ENCODE results near the gene PPP1R16B.
"Not testable (repeated sequence)": the region's sequence is repeated elsewhere in the genome, so short reads cannot be mapped to it uniquely, and the experiment has no call there.

The PPP1R16B gene

DNA sequence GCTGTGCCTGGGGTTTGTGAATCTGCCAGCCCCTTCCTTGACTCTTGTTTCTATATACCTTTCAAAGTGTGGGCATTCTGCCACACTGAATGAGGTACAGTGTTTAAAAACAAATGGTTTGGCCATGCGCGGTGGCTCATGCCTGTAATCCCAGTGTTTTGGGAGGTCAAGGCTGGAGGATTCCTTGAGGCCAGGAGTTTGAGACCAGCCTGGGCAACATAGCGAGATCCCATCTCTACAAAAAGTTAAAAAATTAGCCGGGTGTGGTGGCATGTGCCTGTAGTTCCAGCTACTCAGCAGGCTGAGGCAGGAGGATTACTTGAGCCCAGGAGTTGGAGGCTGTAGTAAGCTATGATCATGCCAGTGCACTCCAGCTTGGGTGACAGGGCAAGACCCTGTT, 126.5 kb downstream of the PPP1R16B start:
- DNase-seq = no peak

DNA sequence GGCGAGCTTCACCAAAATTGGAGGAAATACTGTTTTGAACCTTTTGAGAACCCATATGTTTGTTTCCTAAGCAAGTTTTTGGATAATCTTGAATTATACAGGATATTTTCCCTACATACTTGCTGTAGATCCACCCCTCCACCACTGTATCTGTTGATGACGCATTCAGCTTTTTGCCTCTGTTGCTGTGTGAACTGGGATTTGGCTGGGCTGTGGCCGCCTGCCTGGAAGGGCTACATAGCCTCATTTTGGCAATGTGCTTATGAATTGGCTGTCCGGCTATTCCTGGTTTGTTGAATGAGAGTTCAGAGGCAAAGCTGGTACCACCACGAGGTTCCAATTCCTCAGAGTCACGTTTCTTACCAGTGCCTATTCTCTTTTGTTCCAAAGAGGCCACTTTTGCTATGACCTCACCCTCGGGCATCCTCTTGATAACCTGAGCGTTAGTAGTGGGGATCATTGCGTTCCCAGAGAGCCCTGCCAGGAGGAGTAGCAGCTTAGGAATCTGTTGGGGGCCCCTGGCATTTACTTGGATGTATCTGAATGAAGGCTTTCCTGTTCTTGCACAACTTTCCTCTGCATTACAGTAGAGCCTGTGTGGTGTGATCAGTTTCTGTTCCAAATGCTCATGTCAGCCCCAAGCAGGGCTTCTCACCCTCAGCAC, 127.1 kb downstream of the PPP1R16B start:
- no peak for DNase-seq

DNA sequence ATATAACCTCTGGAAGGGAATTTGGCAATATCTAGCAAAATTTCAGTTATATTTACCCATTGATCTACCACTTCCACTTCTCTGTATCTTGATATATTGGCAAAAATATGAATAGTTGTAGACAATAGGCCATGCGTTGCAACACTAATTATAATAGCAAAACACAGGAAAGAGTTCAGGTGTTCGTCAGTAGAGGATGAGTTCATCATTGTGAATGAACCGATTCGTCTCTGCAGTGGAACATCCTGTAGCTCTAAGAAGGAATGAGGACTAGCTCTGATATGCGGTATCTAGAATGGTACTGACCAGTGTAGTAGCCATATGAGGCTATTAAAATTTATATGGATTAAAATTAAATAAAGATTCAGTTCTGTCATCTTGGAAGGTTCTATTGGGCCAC, 129.0 kb downstream of the PPP1R16B start:
- no peak for DNase-seq

DNA sequence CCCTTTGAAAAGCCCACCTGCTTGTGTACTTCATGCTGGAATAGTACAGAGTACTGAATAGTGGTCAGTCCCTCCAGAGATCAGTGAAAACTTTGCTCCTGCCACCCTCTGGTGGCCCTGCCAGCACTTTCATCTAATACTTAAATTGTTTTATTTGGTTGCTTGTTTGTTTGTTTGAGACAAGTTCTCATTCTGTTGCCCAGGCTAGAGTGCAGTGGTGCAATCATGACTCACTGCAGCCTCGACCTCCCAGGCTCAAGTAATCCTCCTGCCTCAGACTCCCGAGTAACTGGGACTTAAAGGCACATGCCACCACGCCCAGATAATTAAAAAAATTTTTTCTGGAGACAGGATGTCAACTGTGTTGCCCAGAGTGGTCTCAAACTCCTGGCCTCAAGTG, 129.8 kb downstream of the PPP1R16B start:
- no peak for DNase-seq

DNA sequence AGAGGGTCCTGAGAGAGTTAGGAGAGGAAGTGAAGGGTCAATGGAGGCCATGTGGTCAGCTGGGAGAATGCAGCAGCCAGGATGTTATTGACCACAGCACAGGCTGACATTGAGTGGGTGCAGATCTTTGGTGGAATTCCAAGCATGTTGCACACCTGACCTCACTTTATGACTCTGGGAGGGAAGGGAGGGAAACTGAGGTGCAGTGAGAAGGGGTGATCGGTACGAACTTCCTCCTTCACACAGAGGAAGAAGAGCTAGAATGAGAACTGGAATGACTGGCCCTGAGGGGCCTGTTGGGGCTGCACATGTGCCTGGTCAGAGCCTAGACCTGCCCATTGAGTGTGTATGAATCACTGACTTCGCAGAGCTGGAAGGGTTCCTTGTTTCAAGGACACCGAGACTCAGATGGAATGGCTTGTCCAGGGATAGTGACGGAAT, 130.5 kb downstream of the PPP1R16B start:
- no peak for DNase-seq

DNA sequence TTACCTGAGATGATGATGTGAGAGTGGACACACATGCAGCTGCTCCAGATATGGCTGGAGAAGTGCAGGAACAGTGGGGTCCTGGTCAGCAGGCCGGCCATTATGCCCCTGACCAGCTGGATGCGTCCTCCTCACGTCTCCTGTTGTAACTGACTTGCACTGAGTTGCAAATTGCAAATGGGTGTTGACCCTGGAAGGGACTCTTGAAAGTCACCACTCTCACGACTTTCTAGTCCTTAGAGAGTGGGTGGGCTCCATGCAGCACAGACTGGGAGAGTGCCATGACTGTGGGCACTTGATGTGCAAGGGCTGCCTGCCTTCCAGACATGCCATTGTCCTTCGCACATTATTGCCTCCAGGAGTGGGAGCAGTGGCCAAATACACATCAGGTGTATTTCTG, 131.5 kb downstream of the PPP1R16B start:
- no peak for DNase-seq

DNA sequence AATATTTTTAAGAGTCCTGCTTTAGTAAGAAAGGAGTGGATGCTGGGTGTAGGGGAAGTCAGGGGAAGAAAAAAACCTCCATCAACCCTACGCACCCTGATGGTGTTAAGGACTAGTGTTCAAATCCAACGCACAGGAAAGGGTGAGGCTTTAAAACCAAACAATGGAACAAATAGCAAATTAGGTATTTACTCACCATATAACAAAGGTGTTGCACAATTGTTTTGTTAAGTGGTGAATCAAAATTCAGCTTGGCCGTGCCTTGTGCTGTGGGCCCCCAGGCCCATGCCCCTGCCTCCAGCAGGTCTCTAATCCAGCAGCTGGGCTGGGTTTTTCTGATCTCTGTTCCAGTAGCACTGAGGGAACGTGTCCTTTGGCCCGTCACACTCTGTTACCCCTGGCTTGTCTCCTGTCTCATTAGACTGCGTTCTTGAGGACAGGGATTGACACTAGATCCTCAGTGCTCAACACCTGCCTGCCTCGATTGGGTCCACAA, 132.5 kb downstream of the PPP1R16B start:
- DNase-seq = no peak

DNA sequence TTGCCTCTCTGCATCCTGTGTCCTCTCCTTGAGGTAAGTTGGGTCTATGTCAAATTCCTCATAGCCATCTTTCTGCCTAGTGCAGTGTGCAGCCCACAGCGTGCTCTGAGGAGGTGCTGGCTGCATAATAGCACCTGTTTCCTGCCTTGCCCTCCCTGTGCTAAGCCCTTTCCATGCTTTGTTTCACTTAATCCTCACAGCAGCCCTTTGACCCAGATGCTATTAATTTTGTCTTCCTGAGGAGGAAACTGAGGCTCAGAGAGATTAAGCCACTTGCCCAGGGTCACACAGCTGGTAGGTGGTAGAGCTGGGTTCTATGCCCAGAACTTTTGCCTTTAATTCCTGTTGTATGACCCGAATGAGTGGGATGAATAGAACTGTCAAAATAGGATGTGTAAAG, 134.2 kb downstream of the PPP1R16B start:
- no peak for DNase-seq

DNA sequence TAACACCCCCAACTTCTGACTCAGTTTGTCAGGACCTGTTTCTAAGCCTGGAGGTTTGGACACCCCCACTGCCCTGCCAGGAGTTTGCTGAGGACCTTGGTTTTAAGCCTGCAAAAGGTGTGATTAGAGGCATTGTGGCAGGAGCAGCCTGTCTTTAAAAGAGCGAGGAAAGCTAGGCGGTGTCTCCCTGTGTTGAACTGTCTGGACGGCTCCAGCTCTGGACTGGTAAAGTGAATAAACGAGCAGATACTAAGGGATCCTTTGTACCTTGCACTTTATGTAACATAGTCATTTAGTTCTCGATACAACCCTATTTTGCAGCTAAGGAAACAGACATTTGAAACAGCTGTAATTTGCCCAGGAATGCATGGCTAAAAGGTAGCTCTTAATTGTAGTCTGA, 135.1 kb downstream of the PPP1R16B start:
- no peak for DNase-seq

DNA sequence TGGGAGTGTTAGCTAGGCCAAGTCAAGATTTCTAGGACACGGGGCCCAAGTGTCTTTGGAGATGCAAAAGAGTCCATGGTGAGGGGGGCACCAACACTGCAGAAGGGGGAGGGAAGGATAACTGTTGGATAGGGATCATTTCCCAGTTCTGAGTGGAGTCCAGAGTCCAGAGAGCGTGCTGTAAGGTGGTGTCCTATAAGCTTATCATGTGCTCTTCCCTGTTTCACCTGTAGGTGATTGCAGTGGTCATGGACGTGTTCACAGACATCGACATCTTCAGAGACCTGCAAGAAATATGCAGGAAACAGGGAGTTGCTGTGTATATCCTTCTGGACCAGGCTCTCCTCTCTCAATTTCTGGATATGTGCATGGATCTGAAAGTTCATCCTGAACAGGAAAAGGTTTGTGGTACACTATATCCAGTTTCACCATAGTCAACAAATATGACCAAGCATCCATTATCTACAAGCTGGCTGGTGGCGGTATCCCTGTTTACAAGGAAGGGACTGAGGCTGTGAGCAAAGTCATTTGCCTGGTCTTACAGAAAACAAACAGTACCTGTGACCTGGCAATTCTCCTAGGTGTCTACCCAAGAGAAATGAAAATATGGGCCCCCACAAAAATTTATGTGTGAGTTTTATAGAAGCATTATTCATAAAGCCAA, 136.4 kb downstream of the PPP1R16B start:
- no peak for DNase-seq

DNA sequence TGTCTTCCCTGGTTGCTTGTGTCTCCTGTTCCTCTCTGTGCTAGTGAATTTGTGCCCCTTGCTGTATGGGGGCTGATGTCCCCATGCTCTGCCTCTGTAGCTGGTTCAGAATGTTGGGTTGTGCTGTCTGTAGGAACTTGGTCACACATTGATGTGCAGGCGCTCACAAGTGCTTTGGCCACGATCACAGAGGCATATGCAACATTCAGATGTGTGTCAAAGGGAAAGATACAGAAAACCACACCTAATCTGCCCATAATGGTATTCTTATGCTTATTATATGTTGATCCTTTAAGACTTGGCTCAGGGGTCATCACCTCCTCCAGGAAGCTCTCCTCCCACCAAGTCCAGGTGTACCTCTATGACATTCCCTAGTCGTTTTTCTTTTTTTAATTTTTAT, 139.5 kb downstream of the PPP1R16B start:
- DNase-seq = no peak

DNA sequence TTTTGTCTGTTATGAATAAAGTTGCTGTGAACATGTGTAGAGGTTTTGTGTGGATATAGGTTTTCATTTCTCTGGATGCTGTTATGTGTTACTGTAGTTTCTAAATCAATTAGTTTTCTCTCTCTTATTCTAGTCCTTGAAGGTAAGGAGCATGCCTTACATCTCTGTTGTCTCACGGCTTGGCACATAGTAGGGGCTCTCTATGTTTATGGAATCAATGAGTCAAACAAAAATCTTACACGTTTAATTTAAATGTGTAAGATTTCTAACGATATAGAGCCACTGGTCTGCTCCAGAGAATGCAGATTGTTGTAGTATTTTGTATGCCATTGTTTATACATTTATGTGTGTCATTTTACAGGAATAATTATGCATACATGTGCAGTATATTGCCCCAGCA, 141.3 kb downstream of the PPP1R16B start:
- DNase-seq = no peak

DNA sequence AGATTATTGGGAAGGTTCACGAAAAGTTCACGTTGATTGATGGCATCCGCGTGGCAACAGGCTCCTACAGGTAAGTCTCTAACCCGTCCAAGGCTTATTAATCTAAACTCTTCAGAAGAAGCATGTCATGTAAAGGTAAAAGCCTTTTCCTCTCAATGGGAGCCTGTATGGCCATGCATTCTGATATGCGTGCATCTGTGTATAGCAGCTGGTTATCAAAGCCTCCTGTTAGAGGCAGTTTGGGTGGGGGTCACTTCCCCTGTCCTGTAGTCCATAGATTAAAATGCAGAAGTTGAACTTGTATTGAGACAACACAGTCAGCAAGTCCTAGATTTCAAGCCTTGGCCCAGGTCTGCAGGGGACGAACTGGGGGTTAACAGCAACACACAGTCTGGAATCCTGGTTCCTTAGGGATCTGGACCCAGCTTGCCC, 142.4 kb downstream of the PPP1R16B start:
- DNase-seq = no peak

DNA sequence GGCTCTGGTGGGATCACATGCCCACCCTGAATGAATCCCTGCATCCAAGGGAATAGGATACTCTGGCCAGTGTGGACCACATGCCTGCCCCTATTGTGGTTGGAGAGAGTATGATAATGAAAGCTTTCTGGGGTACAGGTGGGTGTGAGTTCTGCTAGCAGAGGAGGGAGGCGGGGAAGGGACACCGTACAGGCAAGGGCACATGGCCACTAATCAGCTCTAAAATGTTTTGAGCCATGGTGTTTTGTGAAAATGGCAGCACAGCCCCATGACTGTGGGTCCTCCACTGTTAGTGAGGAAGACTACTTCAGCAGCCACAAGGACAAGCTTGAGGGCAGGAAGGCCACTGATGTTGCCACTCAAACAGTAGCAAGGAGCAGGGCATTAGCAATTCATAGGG, 144.8 kb downstream of the PPP1R16B start:
- no peak for DNase-seq

DNA sequence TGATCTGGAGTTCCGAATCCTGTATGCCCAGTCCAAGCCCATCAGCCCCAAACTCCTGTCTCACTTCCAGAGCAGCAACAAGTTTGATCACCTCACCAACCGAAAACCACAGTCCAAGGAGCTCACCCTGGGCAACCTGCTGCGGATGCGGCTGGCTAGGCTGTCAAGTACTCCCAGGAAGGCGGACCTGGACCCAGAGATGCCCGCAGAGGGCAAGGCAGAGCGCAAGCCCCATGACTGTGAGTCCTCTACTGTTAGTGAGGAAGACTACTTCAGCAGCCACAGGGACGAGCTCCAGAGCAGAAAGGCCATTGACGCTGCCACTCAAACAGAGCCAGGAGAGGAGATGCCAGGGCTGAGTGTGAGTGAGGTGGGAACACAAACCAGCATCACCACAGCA, 146.1 kb downstream of the PPP1R16B start:
- DNase-seq = no peak

DNA sequence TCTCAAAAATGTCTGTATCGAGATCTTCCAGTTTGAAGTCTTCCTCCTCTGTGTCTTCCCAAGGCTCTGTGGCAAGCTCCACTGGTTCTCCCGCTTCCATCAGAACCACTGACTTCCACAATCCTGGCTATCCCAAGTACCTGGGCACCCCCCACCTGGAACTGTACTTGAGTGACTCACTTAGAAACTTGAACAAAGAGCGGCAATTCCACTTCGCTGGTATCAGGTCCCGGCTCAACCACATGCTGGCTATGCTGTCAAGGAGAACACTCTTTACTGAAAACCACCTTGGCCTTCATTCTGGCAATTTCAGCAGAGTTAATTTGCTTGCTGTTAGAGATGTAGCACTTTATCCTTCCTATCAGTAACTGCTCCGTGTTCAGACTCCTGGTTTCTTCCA, 146.7 kb downstream of the PPP1R16B start:
- no peak for DNase-seq

DNA sequence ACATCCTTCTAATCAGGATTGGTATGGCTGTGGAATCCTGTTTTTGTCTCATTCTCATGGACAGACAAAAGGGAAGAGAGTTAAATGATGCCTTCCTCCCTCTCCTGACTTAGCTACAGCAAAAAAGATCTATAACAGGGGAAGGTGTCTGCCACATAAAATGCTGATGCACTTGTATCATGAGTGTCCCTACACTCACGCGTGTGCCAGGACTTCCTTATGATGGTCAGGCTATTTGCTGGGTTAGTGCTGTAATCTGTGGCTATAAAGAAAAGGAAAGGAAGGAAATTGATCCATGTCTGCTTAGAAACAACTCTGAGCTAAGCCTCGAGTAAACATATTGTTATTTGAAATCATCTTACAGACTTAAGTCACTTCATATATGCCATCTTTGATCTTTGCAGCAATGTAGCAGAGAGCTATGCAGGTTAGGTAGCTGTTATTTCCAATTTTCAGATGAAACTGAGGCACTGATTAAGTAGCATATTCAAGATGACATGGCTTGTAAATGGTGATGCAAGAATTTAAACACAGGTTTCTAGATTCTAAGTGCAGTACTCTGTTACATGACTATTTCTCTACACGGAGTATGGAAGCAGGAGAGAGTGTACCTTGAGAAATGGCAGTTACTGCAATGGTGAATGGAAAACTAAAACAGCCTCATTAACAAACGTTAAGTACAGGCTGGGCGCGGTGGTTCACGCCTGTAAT, 148.3 kb downstream of the PPP1R16B start:
- DNase-seq = no peak

DNA sequence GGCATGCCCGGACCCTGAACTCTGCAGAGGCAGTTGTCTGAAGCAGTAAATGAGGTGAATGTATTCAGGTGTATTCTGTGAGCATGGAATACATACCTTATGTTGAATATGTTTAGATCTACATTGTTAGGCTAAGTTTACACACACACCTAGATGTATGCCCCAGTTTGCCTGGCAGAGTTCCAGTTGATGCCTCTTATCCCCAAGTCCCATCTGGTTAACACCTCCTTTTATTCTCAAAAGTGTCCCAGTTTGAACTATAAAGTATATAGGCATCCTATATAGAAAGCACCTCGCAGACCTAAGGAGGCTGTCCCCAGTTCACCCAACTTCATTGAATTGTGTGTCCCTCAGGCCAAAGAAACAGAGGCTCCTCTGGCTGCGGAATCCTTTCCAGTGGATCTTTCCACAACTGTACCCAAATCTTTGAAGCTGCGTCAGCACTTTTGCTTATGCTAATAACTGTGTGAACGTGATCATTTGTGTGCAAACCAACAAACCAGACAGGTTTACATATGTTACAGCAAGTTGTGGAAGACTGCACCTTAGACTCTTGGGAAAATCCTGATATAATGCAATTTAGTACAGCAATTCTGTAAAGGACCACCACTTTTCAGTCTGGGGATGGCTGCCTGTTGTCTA, 151.9 kb downstream of the PPP1R16B start:
- DNase-seq = no peak

DNA sequence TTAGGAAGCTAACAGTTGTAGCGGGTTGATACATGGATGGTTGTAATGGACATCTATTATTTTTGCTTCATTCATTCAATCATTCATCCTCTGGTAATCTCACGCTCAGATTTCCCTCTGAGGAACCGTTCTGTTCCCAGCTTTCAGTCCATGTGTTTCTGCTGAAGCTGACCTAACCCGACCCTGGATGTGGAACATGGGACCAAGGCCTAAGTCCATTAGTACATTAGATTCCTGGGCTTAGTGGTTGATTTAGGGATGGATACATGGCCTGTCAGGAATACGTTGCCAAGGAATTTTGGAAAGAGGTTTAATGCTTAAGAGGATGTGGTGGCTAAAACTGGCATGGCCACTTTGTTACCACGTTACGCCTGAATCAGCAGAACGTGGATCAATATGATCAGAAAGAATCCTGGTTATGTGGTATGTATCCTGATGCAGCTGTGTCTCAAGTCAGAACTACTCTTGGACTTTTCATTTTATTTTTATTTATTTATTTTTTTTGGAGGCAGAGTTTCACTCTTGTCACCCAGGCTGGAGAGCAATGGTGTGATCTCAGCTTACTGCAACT, 152.5 kb downstream of the PPP1R16B start:
- no peak for DNase-seq

DNA sequence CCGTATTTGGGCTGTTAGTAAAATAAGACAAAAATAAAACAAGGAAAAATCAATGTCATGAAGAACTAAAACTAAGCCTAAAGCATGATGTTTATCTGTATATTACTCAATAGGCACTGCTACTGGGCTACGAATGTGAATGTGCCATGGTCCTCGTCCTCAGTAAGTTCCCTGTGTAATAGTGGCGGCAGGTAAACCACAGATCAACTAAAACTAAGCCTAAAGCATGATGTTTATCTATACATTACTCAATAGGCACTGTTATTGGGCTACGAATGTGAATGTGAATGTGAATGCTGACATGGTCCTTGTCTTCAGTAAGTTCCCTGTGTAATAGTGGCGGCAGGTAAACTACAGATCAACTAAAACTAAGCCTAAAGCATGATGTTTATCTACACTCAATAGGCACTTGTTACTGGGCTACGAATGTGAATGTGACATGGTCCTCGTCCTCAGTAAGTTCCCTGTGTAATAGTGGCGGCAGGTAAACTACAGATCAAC, 154.7 kb downstream of the PPP1R16B start:
- DNase-seq = not testable (repeated sequence)

DNA sequence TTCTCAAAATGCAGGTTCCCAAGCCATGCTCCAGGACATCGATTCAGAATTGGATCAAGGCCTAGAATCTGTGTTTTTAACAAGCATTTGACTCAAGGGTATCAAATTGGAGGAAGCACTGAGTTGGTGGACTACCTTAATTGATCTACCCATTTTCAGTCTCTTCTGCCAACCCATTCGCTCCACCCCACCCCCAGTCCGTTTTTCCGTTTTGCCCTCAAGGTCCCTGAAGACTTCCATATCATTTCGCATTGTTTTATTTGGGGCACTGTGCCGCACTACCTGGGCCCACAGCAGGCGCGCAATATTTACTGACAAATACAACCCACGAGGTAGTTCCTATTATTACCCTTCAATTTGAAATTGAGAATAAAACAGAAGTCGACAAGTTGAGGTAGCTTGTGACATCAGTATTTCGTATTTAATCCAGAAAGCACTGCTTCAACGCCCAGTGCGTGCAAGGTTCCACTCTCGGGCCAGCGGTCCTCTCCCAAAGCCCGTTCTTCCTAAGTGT, 156.1 kb downstream of the PPP1R16B start:
- no peak for DNase-seq

Data from anterior cingulate cortex (tissue), 58 donors.